Dedifferentiated amniotic fluid mesenchymal stem cell (primary cell): ENCODE data around the gene NGLY1.

Experiments used
- DNase-seq: peaks from one replicate; pipeline ENCODE4 v3.0.0-alpha.2; 2016; ENCODE audit errors: extremely low spot score

The NGLY1 gene

DNA sequence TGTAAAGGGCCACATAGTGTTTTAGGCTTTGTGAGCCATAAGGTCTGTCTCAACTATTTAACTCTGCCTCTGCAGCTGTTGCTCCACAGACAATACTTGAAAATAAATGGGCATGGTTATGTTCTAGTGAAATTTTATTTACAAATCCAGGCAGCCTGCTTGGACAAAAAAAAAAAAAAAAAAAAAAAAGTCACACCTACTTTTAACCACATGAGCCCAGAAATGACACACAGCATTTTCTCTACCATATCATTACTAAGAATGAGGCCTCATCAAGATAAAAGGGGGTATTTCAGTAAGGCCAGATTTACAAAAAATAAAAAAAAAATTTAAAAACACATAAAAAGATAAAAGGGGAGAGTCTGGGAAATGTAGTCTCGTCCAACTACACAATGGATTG is 1.7 kb upstream of the NGLY1 start:
- DNase-seq = no peak

GRCh38 chr3:25783661-25784512 is 644 bp upstream of the NGLY1 start:
- DNase-seq = no peak

DNA sequence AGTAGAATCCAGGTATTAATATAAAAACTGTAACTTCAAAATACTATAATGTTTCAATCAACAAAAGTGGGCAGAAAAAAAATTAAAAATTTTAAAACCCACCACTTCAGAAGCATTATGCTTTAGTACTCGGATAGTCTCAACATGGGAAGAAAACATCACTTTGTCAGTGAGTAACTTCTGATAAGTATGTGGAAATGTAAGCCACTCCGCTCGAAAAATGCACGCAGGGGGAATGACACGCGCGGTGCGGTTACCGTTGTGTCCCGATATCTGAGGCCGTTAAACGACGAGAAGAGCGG is 656 bp downstream of the NGLY1 start:
- DNase-seq = peak; percentile 49

GRCh38 chr3:25781758-25782594 is 1.3 kb downstream of the NGLY1 start:
- DNase-seq = no peak

DNA sequence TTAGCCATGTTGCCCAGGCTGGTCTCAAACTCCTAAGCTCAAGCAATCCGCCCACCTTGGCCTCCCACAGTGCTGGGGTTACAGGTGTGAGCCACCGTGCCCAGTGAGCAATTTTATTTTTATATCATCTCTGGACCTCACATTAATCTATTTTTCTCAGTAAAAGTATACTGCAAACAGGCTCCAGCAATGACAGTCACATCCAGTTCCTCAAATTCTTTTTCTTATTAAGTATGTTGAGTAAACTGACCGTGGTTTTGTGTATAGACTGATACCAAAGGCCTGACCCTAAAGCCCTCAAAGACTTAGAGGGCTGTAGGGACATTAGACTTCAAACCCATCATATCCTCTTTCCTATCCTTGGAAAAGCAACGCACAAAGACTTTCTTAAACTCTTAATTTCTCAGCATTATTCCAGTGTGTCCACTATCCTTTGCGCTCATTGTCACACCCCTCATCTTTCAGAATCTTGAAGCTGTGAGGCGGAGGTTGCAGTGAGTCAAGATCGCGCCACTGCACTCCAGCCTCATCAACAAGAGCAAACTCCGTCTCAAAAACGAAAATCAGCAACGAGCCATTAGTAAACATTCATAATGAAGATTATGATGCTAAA is 2.0 kb downstream of the NGLY1 start:
- DNase-seq = no peak

- DNase-seq = no peak
Measured at GRCh38 chr3:25780618-25781017, 2.6 kb downstream of the NGLY1 start.

DNA sequence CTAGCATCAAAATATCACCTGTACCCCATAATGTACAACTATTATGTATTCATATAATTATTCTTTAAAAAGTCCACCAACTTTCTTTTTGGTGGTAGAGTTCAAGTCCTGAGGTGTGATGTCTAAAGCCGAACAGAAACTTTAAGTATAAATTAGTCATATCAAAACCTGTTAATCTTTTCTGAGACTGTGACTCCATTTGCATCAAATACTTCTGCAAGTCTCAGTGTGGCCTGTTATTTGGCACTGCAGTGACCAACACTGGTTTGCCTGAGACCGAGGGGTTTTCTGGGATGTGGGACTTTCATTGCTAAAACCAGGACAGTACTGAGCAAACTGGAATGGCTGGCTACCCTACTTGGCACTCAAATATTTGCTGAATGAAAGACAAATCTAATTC is 7.3 kb downstream of the NGLY1 start:
- DNase-seq = no peak

DNA sequence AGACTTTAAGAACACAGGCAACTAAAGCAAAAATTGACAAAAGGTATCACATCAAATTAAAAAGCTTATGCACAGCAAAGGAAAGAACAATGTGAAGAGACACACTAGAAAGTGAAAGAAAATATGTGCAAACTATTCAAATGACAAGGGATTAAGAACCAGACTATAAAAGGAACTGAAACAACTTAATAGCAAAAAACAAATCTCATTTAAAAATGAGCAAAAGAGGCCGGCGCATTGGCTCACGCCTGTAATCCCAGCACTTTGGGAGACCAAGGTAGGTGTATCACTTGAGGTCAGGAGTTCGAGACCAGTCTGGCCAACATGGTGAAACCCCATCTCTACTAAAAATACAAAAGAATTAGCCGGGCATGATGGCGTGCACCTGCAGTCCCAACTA is 14.4 kb downstream of the NGLY1 start:
- DNase-seq = no peak

DNA sequence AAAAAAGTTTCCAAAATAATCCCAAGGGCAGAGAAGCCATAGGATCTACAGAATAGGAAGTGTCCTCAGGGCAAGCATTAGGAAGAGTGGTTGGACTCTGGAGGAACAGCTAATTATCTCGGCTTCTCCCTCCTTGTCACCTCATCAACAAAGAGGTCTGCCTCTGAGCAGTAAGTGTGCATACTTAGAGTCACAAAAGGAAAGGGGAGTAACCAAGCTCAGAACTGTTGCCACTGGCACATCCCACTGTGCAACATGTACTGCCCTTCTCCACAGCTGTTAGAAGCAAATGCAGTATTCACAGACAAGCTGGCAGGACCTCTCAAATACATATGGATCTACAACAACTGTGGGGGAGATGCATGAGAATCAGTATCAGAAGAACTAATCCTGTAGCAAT is 31.5 kb downstream of the NGLY1 start:
- no peak for DNase-seq

GRCh38 chr3:25751048-25751447 is 32.2 kb downstream of the NGLY1 start:
- DNase-seq = no peak

DNA sequence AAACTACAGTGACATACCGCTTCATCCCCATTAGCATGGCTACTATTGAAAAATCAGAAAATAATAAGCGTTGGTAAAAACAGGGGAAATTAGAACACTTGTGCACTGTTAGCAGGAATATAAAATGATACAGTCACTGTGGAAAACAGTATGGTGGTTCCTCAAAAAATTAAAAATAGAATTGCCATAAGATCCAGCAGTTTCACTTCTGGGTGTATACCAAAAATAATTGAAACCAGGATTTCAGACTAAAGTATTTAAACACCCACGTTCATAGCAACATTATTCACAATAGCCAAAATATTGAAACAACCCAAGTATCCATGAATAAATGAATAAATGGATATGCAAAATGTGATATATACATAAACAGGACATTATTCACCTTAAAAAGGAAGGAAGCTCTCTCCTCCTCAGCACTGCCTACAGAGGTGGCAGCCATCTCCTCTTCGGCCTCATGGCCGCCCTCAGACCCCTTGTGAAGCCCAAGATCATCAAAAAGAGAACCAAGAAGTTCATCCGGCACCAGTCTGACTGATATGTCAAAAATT is 34.1 kb downstream of the NGLY1 start:
- DNase-seq = no peak

DNA sequence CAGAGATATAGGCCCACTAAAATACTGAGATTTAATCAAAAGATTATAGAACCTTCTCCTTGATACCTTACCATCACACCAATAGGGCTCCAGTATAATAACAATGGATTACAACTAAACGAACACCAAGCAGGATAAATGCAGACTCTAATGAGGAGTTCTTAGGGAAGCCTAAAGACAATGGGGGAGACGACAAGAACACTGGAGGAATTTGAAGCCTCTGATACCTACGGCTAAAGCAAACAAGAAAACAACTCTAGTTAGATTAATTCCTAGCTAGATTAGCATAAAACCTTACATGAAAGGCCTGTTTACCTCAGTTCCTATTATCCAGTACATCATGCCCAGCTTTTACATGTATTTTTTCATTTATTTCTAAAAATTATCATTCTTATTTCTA is 35.1 kb downstream of the NGLY1 start:
- DNase-seq = no peak

- DNase-seq = no peak
Measured at GRCh38 chr3:25747033-25747432, 36.2 kb downstream of the NGLY1 start.

DNA sequence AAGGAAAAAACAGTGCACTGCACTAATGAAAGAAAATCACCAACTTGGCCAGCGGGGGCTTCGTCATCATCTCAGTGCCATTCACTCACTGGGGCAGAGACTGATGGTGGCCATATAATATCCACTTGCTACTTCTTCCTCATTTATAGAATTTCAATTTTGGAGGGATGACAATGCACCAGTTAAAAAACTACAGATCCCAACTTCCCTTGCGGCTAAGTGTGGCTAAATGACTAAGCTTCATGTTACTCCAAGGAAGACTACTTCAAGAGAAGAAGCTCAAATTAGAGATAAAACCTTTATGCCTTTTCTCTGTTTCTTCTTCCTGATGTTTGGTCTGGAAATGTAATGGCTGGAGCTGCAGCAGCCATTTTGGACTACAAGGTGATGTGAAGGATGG is 38.8 kb downstream of the NGLY1 start:
- DNase-seq = no peak

- no peak for DNase-seq
Measured at GRCh38 chr3:25728101-25728500, 55.1 kb downstream of the NGLY1 start.

- no peak for DNase-seq
Measured at GRCh38 chr3:25727316-25727715, 55.9 kb downstream of the NGLY1 start.

DNA sequence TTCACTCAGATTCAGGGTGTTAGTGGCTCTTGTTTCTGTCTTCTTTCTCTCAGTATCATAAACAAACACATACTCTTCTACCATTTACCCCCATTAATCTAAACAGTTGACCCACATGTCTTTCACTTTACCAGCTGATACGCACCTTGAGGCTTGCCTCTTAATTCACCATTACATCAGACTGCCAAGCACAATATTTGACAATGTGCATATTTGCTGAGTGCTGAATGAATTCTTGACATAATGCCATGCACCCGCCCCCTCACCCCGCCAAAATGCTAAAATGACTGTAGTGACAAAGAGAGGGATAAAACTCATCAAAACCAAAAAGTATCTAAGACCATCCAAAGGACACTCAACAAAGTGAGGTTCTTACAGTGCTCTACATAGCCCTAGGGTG is 57.4 kb downstream of the NGLY1 start:
- DNase-seq = no peak

DNA sequence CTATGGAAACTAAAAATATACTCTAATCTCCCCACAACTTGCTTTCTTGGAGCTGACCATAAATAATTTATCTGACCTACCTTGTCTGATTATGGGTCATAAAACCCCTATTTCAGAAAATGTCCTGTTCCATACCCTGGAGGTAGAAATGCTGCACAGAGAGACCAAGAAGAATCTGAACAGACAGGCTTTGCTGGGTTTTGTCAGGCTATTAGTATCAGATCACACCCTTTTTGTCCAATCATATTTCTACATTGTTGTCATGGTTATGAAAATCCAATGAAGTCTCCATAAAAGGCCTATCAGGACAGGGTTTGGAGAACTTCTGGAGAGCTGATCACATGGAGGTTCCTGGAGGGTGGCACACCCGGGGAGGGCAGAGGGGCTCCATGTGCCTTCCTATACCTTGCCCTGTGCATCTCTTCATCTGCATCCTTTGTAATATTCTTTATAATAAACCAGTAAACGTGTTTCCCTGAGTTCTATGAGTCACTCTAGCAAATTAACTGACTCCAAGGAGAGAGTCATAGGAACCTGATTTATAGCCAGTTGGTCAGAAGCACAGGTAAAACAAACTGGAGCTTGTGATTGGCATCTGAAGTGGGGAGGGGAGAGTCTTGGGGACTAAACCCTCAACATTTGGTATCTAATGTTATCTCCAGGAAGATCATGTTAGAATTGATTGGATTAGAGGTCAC is 58.1 kb downstream of the NGLY1 start:
- no peak for DNase-seq

DNA sequence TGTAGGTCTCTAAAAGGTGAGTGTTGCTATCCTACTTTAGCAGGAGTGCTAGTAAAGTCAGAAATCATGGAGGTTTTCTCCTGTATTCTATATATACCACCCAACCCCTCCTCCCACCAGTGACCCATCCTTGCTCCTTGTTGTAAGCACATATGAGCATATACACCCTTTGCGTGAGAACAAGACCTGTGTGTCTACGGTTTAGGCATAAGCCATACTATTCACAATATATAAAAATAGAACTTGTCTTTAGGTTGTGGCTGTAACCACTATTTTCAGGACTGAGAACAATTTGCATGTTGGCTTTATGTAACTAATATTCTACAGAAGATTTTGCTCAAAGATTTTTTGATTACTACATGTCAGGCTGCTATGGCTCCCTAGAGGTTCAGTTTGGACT is 59.4 kb downstream of the NGLY1 start:
- DNase-seq = no peak

- no peak for DNase-seq
Measured at GRCh38 chr3:25719321-25719720, 63.9 kb downstream of the NGLY1 start.

DNA sequence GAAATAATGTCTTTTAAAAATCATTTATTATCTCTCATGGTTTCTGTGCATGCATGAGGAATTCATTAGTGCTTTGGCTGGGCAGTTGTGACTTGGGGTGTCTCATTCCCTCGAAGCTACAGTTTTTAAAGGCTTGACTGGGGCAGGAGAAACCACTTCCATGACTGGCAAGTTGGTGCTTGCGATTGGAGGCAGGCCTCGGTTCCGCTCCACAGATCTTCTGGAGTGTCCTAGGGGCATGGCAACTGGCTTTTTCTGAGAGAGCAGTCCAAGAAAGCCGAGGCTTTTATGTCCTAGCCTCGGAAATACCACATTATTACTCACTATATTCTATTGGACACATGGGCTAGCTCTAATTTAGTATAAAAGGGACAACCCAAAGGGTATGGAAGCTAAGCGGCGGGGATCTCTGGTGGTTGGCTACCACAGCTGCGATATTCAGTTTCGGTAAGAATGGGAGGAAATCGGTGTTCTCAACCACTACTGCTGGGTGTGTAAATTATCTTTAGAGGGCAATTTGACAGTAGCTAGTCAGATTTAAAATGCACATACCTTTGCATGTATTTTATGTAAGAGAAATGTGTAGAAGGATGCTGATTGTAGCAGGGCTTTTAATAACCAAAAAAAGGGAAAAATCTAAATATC is 69.8 kb downstream of the NGLY1 start:
- DNase-seq = no peak
